Adrenal gland (tissue), 12 donors: ENCODE results near the gene PTPRN. TPM values are rescaled to one million over a fixed set of nuclear protein-coding genes. Genes with fewer than 3 reads are reported as not detected.

ENCODE experiments used
- DNase-seq, 7 donors: peaks; one replicate each; pipeline ENCODE4 v3.0.0-alpha.2; 2019 to 2020
- H3K27ac ChIP-seq, 5 donors: fragments of 200-600 bp; sonication (generic) in 4 of 5; 1 replicate in 3 of 5; 2 replicates in 2 of 5; pipeline versions ENCODE4 v1.5.1 to v1.8.0; 2016 to 2020; ENCODE audit warnings: mild to moderate bottlenecking in 1 of 5
- H3K27me3 ChIP-seq: fragments of 200-600 bp; 2 replicates; pipeline ENCODE4 v1.8.0; 2021
- H3K36me3 ChIP-seq, 2 donors: fragments of 200-600 bp; replicated peaks in 1 of 2; 1 replicate in 1 of 2; 2 replicates in 1 of 2; pipeline versions ENCODE4 v1.5.1 to v1.8.0; 2018 to 2022
- H3K4me1 ChIP-seq, 2 donors: fragments of 200-600 bp; replicated peaks in 1 of 2; 1 replicate in 1 of 2; 2 replicates in 1 of 2; pipeline versions ENCODE4 v1.5.1 to v1.8.0; 2018 to 2021
- H3K4me3 ChIP-seq, 4 donors: fragments of 200-600 bp; sonication (generic) in 3 of 4; one replicate each; pipeline ENCODE4 v1.5.1; 2016 to 2018
- H3K9me3 ChIP-seq, 3 donors: fragments of 200-600 bp; sonication (generic) in 1 of 3; replicated peaks in 1 of 3; 1 replicate in 2 of 3; 2 replicates in 1 of 3; pipeline versions ENCODE4 v1.5.1 to v1.8.0; 2016 to 2021
- POLR2A ChIP-seq, 2 donors: fragments of 450-650 bp; IDR thresholded peaks; one replicate each; pipeline ENCODE4 v1.6.1; 2017; ENCODE audit warnings: antibody characterized with exemption in 2 of 2, mild to moderate bottlenecking in 2 of 2, moderate library complexity in 1 of 2
- WGBS, 4 donors: extraction: QIAGEN DNeasy Blood & Tissue Kit in 2 of 4; methylation state at CpG; one replicate each; pipeline versions ENCODE4 v1.1.5 to v1.1.7; 2013 to 2017; 5-methylcytosine and 5-hydroxymethylcytosine counted together
- intact Hi-C, 2 donors: fragments of 100-400 bp; cut with DNase I; formaldehyde crosslinking; loops; one replicate each; pipeline versions ENCODE4 v1.14.1 to v1.15.0; 2022 to 2023
- polyA plus RNA-seq, 3 donors: library from polyadenylated mRNA; stranded (reverse); fragments of 200-250 nt in 2 of 3; fragments of 350-450 nt in 1 of 3; fragmentation: Illumina TruSeq in 1 of 3; extraction: RNeasy Lipid Tissue Mini Kit (QIAGEN cat#74804) in 1 of 3; gene quantifications; one replicate each; pipeline ENCODE4 v1.2.3, GENCODE V29; 2013 to 2014
- total RNA-seq, 9 donors: library from RNA; depleted of rRNA in 4 of 9; stranded (reverse); fragments of >200 nt in 4 of 9; fragments of 120-200 nt in 1 of 9; fragmentation: NEBNext Ultra II Directional in 1 of 9; extraction: Animal tissue kit (Norgen Biotek cat#: 25700) in 1 of 9; gene quantifications; one replicate each; pipeline versions ENCODE4 v1.1.0 to v1.2.4, GENCODE V29; 2013 to 2023
- TF ChIP-seq, protein P1 (sequence below), 6 experiments: fragments of 450-650 bp in 4 of 6; fragments of 200-600 bp in 2 of 6; sonication (generic) in 1 of 6; IDR thresholded peaks; 1 replicate in 5 of 6; 2 replicates in 1 of 6; pipeline versions ENCODE4 v1.5.1 to v1.8.0; 2016 to 2021; ENCODE audit warnings: antibody characterized with exemption in 6 of 6, mild to moderate bottlenecking in 2 of 6, moderate library complexity in 1 of 6
- donor health status: healthy with polysubstance abuse.
- donor health status: Bipolar disorder and iron deficiency.
- donor health status: DM: yes; HTN: yes; CAD: no.
- donor health status: DM: no; HTN: no; CAD: no.
- donor health status: DM: no; HTN: no; CAD: no.
- donor health status: DM: yes; HTN: yes; CAD: no.

The PTPRN gene
- total and polyA plus RNA-seq, 12 donors = 0.39 to 106 (median 9.0) TPM; not detected in 1

DNA sequence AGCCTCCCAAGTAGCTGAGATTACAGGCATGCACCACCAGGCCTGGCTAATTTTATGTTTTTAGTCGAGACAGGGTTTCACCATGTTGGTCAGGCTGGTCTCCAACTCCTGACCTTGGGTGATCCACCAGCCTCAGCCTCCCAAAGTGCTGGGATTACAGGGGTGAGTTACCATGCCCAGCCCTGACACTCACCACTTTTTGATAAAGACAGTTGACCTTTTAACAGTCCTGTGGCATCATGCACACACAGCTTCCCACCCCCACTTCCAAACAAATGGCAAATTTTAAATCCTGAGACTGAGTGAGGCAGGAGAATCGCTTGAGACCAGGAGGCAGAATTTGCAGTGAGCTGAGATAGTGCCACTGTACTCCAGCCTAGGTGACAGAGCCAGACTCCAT is 36.2 kb downstream of the PTPRN start:
- peak overlapping the region in 3 of 5 donors; percentile 74 to 90 (median 87) for H3K27ac ChIP-seq
- DNase-seq = peak; percentile 59 to 87 (median 81)
- H3K4me3 ChIP-seq = no peak overlapping the region
- no peaks in the 10 kb centered on the region for H3K27me3 ChIP-seq
- H3K36me3 ChIP-seq = no peaks in the 10 kb centered on the region
- H3K9me3 ChIP-seq = no peaks in the 10 kb centered on the region
- no peak for TF ChIP-seq POLR2A (IDR thresholded peaks at IDR 0.05)
- TF ChIP-seq, protein P1, sequence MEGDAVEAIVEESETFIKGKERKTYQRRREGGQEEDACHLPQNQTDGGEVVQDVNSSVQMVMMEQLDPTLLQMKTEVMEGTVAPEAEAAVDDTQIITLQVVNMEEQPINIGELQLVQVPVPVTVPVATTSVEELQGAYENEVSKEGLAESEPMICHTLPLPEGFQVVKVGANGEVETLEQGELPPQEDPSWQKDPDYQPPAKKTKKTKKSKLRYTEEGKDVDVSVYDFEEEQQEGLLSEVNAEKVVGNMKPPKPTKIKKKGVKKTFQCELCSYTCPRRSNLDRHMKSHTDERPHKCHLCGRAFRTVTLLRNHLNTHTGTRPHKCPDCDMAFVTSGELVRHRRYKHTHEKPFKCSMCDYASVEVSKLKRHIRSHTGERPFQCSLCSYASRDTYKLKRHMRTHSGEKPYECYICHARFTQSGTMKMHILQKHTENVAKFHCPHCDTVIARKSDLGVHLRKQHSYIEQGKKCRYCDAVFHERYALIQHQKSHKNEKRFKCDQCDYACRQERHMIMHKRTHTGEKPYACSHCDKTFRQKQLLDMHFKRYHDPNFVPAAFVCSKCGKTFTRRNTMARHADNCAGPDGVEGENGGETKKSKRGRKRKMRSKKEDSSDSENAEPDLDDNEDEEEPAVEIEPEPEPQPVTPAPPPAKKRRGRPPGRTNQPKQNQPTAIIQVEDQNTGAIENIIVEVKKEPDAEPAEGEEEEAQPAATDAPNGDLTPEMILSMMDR (IDR thresholded peaks at IDR 0.05) = peak in 1 of 6 experiments; percentile 17
- 34 to 67% (median 42%) methylated on average over 1 to 2 of the region's 2 CpGs for WGBS, 4 donors
- intact Hi-C loops = no loop called here
- H3K4me1 ChIP-seq = peaks cover 0 to 16% of the 10 kb centered on the region in 2 donors

DNA sequence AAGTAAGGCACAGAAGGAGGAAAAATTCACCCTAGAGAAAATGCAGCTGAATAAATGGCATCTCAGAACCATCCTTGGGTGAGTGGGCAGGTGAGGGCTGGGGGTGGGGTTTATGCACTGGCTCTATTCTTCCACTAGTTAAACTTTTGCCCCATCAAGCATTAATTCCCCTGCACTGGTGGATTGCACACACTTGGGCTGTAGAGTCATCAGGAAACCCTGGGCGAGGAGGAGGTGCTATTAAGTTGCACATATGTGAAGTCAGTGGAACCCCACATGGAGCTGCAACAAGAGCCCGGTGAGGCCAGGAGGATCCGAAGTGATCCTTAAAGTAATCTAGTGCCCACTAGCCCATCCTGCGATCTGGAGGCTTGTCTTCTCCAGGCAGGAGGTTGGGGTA is 36.8 kb downstream of the PTPRN start:
- intact Hi-C loops = no loop called here
- peak overlapping the region in 1 of 5 donors; percentile 90 for H3K27ac ChIP-seq
- 88 to 92% (median 89%) methylated on average over 4 of the region's 4 CpGs for WGBS, 4 donors
- no peak for TF ChIP-seq POLR2A (IDR thresholded peaks at IDR 0.05)
- TF ChIP-seq, protein P1 (IDR thresholded peaks at IDR 0.05) = no peak
- no peaks in the 10 kb centered on the region for H3K36me3 ChIP-seq
- no peak overlapping the region for H3K4me3 ChIP-seq
- peaks cover 0 to 14% of the 10 kb centered on the region in 2 donors for H3K4me1 ChIP-seq
- no peaks in the 10 kb centered on the region for H3K27me3 ChIP-seq
- H3K9me3 ChIP-seq = no peaks in the 10 kb centered on the region
- no peak for DNase-seq

DNA sequence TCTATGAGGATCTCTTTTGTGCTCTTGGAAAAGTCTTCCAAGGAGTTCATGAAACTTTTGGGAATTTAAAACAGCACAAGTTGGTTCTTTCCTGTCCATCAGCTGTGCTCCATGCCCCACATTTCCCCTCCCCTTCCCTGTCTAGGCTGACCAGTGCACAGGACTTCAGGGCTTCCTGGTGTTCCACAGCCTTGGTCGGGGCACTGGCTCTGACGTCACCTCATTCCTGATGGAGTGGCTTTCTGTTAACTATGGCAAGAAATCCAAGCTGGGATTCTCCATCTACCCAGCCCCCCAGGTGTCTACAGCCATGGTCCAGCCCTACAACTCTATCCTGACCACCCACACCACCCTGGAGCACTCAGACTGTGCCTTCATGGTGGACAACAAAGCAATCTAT is 38.2 kb downstream of the PTPRN start:
- TF ChIP-seq, protein P1 (IDR thresholded peaks at IDR 0.05) = no peak
- TF ChIP-seq POLR2A (IDR thresholded peaks at IDR 0.05) = no peak
- no peak for DNase-seq
- intact Hi-C loops = no loop called here

DNA sequence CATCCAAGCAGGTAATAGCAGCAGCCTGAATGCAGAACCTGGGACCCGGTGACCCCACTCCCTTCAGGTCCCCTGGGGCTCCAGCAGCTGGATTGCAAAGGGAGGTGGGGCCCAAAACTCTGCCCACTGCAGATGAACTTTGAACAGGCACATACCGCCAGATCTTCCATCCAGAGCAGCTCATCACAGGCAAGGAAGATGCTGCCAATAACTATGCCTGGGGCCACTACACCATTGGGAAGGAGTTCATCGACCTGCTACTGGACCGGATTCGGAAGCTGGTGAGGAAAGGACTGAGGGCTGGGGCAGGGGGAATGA is 39.2 kb downstream of the PTPRN start:
- no peak for TF ChIP-seq POLR2A (IDR thresholded peaks at IDR 0.05)
- TF ChIP-seq, protein P1 (IDR thresholded peaks at IDR 0.05) = no peak
- Histone ChIP-seq H3K27ac (no peak overlapping the region), H3K4me3 (no peak overlapping the region), H3K27me3 (no peaks in the 10 kb centered on the region), H3K4me1 (peaks cover 0 to 14% of the 10 kb centered on the region in 2 donors), H3K36me3 (no peaks in the 10 kb centered on the region), H3K9me3 (no peaks in the 10 kb centered on the region)
- no peak for DNase-seq
- intact Hi-C loops = no loop called here
- WGBS, 4 donors = 81 to 93% (median 87%) methylated on average over 5 of the region's 5 CpGs

More for the DNA sequence above, 38.2 kb downstream of the PTPRN start:
- H3K36me3 ChIP-seq = no peaks in the 10 kb centered on the region
- H3K4me1 ChIP-seq = peaks cover 0 to 14% of the 10 kb centered on the region in 2 donors
- no peaks in the 10 kb centered on the region for H3K9me3 ChIP-seq
- H3K4me3 ChIP-seq = no peak overlapping the region
- H3K27ac ChIP-seq = no peak overlapping the region
- H3K27me3 ChIP-seq = no peaks in the 10 kb centered on the region
- whole genome bisulfite sequencing, 4 donors = 77 to 91% (median 84%) methylated on average over 2 of the region's 2 CpGs
